Inflammatory macrophage treated with lipopolysaccharide for 1 hour (primary cell): ENCODE measurements around the gene TSSK1B.
"Not testable (repeated sequence)": the region's sequence is repeated elsewhere in the genome, so short reads cannot be mapped to it uniquely, and the experiment has no call there.

Source experiments
- DNase-seq, 2 donors: peaks; one replicate each; pipeline ENCODE4 v3.0.0-alpha.2; 2020 to 2022

The TSSK1B gene, protein sequence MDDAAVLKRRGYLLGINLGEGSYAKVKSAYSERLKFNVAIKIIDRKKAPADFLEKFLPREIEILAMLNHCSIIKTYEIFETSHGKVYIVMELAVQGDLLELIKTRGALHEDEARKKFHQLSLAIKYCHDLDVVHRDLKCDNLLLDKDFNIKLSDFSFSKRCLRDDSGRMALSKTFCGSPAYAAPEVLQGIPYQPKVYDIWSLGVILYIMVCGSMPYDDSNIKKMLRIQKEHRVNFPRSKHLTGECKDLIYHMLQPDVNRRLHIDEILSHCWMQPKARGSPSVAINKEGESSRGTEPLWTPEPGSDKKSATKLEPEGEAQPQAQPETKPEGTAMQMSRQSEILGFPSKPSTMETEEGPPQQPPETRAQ

DNA sequence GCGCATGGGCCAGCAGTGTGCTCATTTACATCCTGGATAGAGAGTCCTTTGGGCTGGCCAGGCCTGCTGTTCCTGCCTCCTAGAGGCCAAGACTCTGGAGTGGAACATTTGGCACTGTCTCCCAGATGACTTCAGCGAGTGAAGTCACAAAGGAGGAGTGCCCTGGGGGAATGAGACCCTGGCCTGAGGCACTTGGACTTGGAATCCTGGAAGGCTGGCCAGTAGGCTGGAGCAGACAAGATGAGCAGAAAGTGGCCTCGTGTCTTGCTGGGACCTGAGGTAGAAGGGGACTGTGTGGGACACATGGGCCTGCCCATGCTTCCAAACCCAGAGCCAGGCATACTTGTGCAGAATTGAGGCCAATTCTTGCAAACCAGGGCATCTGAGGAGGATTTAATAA, at the start of gene TSSK1B:
Gene TSSK1B, minus strand, starts transcription at position 101 of the 400 bp plus-strand sequence. CDS start 150 bp downstream, outside the sequence.
- DNase-seq: no peak

DNA sequence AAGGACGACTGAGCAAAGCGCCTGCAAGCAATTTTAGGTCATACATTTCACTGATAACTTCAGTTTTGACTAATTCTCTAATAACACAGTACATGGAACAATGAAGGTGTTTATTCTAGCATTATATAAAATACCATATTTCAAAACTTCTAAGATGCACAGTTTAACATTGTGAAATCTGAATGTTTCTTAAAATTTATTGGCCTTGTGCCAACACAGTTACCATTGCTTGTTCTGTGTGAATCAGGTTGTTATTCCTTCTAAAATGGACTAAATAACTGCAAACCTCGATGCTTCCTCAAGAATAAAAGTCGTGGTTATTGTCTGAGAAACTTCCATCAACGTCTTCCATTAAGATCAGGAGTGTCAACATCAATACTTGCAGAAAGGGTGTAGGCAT, 45.5 kb upstream of the TSSK1B start:
- no peak for DNase-seq

DNA sequence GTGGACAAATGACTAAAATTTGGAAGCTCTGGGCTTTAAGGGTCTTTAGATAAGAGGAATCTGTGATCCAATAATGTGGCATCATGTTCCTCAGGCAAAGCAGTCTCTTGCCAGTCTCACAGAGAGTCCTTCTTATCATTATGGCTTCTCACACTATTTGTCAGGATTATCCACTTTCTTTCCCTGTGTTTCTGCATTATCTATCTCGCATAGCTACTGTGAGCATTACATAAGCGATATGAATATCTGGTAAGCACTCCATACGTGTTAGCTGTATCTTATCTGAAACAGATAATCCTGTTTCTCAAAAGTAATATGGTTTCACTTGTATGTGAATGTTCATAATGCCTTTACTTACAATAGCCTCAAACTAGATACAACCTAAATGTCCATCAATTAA, 43.9 kb upstream of the TSSK1B start:
- no peak for DNase-seq

DNA sequence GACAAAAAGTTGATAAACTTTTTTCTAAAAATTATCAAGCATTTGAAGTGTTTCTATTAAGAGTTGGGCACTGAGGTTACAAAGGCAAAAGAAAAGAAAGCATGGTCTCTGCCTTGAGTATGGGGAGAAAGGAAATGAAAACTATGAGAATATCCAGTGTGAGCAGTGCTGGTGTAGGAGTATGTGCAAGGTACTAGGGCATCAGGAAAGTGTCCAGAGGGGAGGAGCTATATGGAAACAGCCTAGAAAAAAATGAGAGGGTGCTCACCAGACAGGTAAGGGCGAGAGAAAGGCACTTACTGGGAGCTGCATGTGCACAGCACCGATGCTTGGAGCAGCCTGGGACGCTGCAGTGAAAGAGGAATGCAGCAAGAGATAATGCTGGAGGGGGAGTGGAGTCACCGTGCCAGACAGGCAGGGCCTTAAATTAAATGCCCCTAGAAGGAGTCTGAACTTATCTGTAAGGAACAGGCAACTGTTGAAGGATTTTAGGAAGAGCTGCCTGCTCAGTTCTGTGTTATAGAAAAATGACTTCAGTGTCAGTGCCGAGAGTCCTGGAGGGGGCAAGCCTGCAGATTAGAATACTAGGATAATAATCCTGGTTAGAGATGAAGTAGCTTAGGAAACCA, 39.4 kb upstream of the TSSK1B start:
- DNase-seq: no peak

DNA sequence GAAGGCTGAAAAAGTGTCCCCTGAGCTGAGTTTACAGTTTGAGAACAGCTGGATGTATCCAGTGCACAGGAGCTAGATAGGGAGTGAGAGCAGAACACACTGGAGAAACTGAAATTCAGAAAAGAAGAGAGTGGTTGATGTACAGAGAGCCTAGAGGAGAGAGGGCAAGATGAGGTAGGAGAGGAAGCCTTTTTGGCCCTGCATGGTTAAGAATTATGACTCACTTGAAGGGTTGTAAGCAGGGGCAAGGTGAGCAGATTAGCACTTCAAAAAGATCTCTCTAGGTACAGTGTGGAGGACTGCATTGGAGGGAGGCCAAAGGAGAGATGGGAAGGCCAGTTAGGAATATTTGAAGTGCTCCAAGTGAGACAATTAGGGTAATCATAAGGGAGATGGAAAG, 28.2 kb upstream of the TSSK1B start:
- no peak for DNase-seq

DNA sequence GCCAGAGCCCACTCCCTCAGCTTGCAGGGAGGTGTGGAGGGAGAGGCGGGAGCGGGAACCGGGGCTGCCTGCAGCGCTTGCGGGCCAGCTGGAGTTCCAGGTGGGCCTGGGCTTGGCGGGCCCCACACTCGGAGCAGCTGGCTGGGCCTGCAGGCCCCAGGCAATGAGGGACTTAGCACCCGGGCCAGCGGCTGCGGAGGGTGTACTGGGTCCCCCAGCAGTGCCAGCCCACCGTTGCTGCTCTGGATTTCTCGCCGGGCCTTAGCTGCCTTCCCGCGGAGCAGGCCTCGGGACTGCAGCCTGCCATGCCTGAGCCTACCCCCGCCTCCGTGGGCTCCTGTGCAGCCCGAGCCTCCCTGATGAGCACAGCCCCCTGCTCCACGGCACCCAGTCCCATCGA, 22.3 kb upstream of the TSSK1B start:
- not testable (repeated sequence) for DNase-seq

DNA sequence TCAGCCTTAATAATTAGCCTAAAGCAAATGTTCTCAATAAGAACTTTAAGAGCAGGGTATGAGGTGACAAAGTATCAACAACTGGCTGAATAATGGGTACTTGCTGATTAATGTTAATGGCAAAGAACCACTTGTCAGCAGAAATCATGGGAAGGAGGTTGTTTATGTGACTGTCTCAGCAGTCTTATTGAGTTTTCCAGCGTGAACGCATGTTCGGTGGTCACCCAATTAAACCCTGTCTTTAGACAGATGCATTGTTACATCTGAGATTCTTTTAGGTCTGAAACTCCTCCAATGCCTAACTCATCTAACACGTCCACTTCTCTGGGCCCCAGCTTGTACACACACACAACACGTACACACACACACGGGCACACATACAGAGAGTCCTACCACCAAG, 18.2 kb upstream of the TSSK1B start:
- DNase-seq: no peak

DNA sequence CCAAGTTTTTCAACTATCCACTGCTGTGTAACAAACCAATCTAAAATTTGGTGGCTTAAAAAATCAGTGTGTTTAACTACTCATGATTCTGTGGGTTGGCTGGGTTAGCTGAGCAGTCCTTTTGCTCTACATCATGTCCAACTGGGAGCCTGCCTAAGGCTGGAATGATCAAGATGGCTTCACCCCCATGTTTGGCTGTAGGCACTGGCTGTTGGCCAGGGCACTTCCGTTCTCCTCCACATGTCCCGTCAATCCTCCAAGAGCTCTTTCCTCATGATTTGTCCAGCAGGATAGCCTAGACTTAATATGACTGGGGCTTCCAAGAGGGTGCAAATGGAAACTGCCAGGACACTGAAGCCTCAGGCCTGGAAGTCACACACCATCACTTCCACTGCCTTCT, 17.0 kb upstream of the TSSK1B start:
- DNase-seq: no peak

DNA sequence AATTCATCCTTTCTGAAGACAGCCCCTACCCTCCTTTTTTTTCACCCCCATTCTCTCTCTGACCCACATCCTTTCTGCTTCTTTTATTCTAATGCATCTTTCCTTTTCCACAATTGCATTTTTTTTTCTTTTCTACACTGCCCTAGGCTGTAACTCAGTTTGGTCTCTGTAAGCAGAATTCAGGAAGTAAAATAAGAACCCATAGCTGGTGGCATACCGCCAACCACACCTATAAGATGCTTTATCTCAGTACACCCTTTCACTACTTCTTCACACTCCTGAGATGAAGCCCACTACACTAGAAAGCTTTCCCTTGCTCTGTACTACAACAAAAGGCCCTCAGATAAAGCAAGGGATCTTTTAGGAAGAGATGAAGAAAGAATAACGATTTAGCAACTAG, 16.1 kb upstream of the TSSK1B start:
- DNase-seq: no peak

DNA sequence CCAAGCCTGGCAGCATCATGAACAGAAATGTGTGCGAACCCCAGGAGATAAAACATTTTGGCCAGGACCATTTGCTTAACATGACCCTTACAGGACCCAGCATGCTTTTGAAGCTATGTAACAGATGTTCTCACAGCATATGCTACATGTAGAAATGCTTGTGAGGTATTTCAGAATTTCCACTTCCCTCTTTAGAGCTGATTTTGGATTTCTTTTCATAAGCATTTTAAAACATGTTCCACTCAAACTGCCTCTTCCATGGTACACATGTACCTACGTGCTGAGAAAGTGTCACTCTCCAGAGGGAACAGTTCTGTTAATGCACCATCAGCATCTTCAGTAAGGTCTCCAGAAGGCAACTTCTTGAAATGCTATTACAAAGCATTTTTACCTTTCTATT, 15.7 kb upstream of the TSSK1B start:
- DNase-seq: no peak

DNA sequence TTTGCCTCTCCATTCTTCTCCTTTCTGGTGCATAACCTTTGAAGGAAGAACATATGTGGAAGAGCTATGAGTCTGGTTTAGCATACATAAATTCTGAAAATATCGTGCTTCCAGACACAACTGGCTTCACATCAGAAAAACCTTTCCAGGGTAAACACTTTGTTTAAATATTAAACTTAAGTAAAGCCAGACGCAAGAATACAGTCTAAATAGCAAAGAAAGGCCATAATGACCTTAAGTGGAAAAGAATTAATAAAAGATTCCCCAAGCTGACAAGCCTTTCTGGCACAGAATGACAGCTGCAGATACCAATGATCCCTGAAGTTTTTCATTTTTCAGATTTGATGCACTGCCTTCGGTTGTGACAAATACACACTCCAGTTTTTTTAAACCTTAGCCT, 13.5 kb upstream of the TSSK1B start:
- no peak for DNase-seq

DNA sequence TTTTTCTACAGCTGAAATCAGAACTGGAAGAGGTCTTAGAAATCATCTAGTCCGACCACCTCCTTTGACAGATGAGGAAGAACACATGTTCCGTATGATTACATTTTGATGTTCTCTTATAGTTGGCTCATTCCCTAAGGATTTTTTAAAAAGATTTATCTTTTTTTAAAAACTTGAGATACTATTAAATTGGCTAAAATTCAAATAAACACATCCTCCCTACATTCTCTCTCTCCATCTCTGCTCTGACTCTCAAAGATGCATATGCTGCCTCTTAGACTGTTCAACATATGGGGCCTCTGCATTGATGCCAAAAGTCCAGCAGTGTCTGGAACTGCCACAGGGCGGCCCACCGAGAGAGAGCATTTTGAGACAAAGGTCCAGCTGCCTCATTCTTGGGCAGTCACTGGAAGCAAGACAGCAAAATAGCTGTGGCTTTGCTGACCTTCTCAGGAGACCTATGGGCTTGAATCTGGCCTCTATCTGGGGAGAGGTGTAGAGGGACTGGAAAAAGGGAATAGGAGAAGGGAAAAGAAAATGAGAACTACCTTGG, 12.8 kb upstream of the TSSK1B start:
- no peak for DNase-seq

DNA sequence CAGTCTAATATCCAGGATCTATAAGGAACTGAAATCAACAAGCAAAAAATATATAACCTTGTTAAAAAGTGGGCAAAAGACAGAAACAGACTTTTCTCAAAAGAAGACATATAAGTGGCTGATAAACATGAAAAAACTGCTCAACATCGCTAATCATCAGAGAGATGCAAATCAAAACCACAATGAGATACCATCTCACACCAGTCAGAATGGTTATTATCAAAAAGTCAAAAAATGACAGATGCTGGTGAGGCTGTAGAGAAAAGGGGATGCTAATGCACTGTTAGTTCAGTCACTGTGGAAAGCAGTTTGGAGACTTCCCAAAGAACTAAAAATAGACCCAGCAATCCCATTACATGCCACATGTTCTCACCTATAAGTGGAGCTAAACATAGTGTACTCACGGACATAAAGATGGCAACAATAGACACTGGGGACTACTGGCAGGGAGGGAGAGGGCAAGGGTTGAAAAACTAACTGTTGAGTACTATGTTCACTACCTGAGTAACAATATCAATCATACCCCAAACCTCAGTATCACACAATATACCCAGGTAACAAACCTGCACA, 11.7 kb upstream of the TSSK1B start:
- DNase-seq: no peak

DNA sequence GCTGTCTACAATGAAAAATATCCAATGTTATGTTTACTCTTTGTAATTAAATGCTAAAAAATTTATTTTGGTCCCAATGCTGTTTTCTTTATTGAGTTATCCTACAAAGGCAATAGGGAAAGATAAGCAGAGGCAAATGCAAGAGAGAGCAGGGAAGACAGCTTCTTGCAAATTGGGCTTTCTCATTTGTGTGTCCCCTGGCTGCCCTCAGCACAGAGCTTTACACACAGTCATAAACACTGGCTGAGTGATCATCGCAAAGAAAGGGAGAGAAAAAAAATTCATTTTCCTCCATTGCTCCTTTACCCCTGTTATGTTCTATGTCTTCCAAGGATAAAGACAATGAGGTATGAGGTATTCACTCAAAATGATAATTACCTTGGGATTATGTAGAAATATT, 2.3 kb upstream of the TSSK1B start:
- no peak for DNase-seq

DNA sequence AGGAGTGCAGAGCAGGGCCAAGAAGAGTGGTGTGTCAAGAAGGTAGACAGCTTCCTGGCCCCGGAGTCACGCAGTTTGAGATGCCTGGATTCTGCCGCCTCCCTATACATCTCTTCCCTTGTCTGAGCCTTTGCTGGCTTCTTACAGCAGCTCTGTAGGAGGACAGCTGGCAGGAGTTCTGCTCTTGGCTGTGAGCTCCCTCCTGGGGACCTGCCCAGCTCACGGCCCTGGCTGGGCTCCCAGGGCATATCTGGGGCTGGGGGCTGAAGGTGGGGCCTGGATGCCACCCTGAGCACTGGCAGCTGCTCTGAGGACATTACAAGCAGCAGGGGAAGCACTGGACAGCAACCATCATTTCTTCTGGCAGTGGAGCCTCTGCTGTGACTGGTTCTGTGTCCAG, 786 bp upstream of the TSSK1B start:
- DNase-seq: no peak

DNA sequence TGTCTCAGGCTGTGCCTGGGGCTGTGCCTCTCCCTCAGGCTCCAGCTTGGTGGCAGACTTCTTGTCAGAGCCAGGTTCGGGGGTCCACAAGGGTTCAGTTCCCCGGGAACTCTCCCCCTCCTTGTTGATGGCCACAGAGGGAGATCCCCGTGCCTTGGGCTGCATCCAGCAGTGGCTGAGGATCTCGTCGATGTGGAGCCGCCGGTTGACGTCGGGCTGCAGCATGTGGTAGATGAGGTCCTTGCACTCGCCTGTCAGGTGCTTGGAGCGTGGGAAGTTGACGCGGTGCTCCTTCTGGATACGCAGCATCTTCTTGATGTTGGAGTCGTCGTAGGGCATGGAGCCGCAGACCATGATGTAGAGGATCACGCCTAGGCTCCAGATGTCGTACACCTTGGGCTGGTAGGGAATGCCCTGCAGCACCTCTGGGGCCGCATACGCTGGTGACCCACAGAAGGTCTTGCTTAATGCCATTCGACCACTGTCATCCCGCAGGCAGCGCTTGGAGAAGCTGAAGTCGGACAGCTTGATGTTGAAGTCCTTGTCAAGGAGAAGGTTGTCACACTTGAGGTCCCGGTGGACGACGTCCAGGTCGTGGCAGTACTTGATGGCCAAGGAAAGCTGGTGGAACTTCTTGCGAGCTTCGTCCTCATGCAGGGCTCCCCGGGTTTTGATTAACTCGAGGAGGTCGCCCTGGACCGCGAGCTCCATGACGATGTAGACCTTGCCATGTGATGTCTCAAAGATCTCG, 752 bp downstream of the TSSK1B start:
- no peak for DNase-seq

DNA sequence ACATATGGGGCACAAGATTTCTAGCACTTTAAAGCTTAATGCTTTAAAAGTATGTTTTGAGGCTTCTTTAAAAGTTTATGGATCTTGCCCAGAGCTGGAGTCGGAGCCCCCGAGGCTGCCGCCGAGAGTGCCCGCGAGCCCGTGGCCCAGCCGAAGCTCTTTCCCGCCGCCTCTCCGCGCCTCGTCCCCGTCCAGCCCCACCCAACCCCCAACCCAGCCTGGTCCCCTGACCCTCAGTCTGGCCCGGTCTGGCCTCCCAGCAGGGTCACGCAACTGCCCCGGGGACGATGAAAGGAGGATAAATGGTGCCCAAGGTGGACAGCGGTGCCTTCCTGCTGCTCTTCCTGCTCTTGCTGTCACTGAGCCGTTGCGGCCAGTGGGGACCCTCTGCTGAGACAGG, 1.7 kb downstream of the TSSK1B start:
- DNase-seq: no peak

DNA sequence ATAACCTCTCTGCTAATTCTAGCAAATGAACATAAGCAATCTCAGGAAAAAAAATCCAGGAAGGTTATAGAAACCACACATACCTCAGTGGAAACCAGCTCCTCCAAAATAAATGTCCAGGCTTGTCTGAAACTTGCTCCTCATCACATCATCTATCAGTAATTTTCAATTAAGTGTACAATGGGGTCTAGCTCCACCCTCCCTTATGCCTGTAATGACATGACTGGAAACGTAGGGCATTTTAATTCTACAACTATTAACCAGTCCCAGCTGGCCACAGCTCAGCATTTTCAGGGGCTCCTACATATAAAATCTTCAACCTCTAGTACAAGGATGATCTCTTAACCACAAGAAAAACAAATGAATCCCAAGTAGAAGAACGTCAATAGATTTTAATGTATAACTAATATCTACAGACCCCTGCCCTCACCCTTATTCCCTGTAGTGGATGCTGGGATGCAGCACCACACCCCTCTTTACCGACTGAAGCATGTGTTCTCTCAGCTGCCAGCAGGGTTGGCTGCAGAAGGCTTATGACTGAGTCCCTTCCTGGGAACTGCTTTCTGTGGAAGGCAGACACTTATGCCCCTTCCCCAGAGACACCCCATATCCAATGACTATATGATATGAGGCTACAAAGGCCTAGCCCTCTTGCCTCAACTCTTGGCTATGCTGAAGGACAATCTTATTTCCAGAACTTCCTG, 6.8 kb downstream of the TSSK1B start:
- DNase-seq: no peak

DNA sequence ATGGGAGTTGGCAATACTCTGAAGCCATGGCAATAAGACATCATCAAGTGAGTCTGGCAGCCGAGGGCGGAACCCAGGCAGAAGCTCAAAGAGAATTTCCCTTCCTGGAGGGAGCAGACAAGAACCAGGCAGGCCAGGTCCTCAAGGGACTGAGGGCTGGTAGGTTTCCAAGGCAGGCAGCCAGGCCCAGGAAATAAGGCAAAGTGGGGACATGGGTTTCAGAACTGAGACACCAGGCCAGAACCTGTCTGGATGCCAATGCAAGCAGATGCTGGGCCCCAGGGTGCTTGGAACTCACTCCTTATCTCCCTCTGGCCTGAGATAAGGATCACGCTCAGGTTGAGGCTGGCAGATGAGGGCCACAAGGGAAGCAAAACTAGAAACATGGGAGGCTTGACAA, 8.9 kb downstream of the TSSK1B start:
- DNase-seq: no peak

DNA sequence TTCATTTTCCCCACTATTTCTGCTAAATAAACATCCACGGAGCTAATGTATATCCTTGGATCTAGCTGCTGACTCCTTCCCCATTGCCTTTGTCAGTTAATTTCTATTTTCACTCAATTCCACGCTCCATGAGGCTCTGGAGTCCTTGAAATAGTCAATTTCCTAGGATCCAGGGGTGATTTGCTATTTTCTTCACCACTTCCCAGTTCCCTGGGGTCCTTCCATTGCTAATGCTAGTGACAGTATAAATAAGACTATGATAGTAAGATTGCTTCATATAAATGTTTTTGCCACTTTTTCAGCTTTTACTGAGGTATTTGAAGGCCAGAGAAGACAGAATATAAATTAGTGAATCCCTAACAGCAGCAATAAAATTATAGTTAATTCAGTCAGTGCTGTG, 13.1 kb downstream of the TSSK1B start:
- no peak for DNase-seq

DNA sequence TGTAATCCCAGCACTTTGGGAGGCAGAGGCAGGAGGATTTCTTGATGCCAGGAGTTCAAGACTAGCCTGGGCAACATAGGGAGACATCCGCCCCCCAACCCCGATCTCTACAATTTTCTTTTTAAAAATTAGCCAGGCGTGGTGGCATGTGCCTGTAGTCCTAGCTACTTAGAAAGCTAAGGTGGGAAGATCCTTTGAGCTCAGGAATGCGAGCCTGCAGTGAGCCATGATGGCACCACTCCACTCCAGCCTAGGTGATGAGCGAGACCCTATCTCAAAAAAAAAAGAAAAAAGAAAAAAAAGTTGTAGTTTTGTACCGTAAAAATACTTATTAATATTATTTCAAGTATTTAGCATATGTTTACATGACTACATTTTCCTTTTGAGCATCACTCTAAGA, 29.3 kb downstream of the TSSK1B start:
- no peak for DNase-seq

DNA sequence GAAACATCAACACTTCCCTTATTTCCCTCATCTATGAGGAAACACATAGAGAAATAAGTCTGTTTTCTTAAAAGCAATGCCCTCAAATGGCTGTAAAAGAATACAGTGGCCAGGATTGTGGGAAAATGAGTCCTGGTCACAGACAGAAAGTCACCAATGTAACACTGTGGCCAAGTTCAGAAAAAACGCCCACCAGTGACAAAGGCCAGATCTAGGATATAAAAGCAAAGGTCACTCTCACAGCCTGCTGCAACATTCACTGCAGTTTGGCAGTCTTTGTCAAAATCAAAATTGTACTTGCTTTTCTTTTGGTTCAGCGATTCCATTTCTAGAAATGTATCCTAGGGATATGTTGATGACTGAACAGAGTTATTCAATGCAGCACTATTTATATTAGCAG, 30.5 kb downstream of the TSSK1B start:
- no peak for DNase-seq

DNA sequence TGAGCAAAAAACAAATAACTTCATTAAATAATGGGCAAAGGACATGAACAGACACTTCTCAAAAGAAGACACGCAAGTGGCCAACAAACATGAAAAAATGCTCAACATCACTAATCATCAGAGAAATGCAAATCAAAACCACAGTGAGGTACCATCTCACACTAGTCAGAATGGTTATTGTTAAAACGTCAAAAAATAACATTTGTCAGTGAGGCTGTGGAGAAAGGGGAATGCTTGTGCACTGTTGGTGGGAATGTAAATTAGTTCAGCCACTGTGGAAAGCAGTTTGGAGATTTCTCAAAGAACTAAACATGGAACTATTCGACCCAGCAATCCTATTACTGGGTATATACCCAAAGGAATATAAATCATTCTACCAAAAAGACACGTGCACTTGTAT, 36.8 kb downstream of the TSSK1B start:
- not testable (repeated sequence) for DNase-seq
